Mesenteric fat pad (tissue), 1 donor: Measurements from ENCODE around the gene SLA2. TPM values are rescaled to one million over a fixed set of nuclear protein-coding genes. Genes with fewer than 3 reads are reported as not detected.
"Not testable (repeated sequence)": the region's sequence is repeated elsewhere in the genome, so short reads cannot be mapped to it uniquely, and the experiment has no call there.

Experiments
- DNase-seq: peaks from one replicate; pipeline ENCODE4 v3.0.0-alpha.2; 2020; ENCODE audit warnings: low spot score
- total RNA-seq: library from RNA; stranded (reverse); fragmentation: NEBNext Ultra II Directional; extraction: Animal tissue kit (Norgen Biotek cat#: 25700); gene quantifications from one replicate; pipeline ENCODE4 v1.2.1, GENCODE V29; 2021
- donor health status: DM: yes; HTN: yes; CAD: no.

Gene SLA2
- total RNA-seq, 1 donor from 2014 or later: 0.64 TPM

DNA sequence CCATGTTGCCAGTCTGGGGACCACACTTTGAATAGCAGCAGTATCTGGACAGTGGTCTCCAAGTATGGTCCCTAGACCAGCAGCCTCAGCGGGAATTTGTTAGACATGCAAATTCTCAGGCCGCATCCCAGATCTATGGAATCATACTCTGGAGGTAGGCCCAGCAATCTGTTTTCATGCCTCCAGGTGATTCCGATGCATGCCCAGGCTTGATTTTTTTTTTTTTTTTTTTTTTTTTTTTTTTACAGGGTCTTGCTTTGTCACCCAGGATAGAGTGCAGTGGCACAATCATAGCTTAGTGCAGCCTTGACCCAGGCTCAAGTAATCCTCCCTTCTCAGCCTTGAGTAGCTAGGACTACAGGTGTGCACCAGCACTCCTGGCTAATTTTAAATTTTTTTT is 682 bp upstream of the SLA2 start:
- DNase-seq: no peak

DNA sequence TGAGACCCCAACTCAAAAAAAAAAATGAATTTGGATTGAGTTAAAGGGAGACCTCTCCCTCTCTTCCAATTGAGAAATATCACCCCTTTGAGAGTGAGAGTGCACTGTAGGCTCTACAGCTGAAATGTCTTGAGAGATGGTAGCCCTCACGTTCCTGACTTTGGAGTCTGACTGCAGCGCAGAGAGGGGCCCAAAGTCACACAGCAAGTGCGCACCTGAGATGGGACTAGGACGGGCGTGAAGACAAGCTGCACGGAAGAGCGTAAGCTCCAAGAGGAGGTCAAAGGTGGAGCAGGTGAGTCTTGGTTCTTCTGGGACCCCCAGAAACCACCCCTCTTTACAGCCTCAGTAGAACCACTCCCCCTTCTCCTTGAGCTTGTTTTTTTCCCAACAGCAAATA is 643 bp downstream of the SLA2 start:
- DNase-seq: no peak

GRCh38 chr20:36644706-36645095 is 1.3 kb downstream of the SLA2 start:
- no peak for DNase-seq

GRCh38 chr20:36644032-36644705 is 1.8 kb downstream of the SLA2 start:
- DNase-seq: no peak

- DNase-seq: no peak
These were observed 3.9 kb downstream of the SLA2 start for GRCh38 chr20:36642136-36642535.

GRCh38 chr20:36641506-36641843 is 4.5 kb downstream of the SLA2 start:
- DNase-seq: no peak

DNA sequence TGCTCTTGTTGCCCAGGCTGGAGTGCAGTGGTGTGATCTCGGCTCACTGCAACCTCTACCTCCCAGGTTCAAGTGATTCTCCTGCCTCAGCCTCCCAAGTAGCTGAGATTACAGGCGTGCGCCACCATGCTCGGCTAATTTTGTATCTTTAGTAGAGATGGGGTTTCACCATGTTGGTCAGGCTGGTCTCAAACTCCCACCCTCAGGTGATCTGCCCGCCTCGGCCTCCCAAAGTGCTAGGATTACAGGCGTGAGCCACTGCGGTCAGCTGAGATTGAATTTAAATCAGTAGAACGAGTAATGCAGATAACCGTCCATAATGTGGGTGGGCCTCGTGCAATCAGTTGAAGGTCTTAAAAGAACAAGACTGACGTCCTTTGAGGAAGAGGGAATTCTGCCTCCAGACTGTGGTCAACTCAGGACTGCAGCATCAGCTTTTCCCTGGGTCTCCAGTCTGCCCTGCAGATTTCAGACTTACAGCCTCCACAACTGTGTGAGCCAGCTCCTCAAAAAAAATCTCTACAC is 7.1 kb downstream of the SLA2 start:
- DNase-seq: not testable (repeated sequence)

GRCh38 chr20:36634342-36634741 is 11.7 kb downstream of the SLA2 start:
- DNase-seq: no peak

GRCh38 chr20:36633285-36633772 is 12.7 kb downstream of the SLA2 start:
- no peak for DNase-seq

DNA sequence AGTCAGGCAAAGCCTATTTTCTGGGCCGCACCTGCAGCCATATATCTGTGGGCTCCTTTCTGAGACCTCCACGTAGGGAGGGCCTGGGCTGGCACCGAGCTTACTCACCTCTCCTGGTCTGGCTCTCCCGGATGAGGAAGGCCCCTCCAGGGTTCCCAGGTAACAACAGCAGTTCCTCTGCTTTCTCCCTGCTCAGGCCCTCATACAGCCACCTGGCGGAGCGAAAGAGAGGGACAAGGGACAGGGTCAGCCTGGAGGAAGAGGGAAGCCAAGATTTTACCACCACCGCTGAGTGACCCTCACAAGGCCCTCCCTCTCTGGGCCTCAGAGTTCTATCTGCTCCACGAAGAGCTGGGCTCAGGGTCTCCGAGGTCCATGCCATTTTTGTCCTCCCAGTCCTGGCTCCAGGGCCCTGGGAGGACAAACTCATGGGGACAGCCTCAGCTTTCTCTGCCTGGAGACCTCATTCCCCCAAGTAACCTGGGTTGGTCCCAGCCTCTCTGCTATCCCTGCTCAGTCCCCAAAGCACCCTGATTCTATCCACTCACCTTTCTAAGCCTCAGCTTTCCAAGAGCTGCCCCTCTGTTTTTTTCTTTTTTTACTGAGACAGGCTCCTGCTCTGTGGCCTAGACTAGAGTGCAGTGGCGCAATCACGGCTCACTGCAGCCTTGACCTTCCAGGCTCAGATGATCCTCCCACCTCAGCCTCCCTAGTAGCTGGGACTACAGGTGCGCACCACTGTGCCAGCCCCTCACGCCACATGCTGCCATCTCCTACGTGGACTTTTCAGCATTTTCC is 13.3 kb downstream of the SLA2 start:
- no peak for DNase-seq

- DNase-seq: no peak
These were observed 13.9 kb downstream of the SLA2 start for GRCh38 chr20:36632147-36632486.

DNA sequence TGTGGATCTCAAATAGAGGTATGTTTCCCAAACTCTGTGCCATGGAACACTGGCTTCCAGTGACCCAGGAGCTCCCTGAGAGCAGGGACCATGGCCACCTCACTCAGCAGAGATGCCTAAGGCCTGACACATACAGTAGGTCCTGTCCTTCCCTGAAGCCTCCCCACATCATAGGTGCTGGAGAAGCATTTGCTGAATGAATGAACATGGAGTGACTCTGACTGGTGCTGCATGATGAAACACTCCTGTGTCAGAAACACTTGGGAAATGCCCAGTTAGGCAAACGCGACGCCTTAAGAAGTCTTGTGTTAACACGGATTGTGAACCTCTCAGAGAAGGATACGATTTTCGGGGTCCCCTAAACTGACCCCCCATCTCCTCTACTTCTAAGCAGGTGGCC is 14.3 kb downstream of the SLA2 start:
- DNase-seq: no peak

DNA sequence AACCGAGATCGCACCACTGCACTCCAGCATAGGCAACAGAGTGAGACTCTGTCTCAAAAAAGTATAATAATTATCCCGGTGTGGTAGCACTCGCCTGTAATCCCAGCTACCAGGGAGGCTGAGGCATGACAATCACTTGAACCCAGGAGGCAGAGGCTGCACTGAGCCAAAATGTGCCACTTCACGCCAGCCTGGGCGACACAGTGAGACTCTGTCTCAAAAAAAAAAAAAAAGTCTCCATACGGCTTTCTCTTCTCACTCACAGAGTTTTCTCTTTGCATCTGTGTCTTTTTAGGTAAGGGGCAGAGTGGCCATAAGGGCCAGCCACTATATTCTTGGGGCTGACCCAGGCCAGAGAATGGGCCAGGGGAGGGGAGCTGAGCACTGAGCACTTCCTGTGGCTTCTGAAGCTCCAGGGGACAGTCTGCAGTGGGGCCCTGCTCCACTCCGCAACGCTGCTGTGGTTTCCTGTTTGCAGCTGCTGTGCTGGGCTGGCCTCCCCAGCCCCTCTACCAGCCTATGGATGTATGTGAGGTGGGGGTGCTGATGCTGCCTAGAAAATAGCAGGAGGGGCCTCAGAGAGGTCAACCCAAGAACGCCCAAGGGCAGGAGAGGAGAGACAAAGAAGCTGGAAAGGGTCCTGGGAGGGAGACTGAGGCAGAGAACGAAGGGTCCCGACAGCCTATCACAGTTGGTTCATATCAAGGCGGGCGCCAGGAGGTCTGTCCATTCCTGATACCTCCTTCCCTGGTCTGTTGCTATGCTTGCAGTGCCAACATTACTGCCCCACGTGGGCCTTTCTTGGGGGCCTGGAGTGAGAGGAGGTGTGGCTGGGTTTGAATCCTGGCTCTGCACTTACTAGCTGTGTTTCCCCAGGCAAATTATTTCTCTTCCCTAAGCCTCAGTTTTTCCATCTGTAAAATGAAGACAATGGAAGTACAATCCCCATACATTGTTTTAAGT is 16.0 kb downstream of the SLA2 start:
- no peak for DNase-seq

GRCh38 chr20:36628076-36628475 is 17.9 kb downstream of the SLA2 start:
- no peak for DNase-seq

GRCh38 chr20:36624944-36625324 is 21.1 kb downstream of the SLA2 start:
- no peak for DNase-seq

DNA sequence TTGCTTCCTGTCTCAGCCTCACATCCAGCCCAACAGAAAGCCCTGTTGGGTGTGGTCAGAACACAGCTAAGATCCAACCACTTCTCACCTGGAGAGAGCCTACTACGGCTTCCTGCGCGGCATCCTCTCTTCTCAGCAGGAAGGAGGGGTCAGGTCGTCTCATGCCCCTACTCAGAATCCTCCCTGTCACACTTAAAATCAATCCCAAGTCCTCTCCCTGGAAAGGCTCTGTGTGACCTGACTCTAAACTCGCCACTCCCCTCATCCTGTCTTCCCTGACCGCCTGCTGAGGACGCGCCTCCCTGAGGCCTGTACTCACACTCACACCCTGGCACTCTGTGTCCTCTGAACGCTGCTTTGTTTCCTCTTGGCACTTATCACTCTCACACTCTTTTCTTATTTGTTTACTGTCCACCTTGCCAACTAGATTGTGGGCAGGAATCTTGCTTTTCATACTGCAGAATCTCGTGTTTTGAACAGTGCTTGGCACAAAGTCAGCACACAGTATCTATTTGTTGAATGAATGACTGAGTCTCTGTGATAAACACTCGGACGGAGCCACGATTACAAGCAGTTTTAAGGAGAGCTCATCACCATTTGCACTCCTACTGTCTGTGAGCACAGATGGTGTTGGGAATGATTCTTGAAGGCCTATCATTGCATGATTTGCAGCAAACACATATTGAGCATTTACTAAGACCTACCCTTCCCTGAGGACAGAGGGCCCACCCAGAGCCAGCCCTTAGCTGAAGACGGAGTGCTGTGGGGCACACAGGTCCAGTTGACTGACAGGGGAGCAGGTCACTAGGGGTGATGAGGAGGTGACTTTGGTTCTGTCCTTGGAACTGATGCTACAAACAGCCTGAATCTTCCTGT is 21.7 kb downstream of the SLA2 start:
- DNase-seq: no peak

- no peak for DNase-seq
These were observed 22.6 kb downstream of the SLA2 start for GRCh38 chr20:36623444-36623843.

- no peak for DNase-seq
These were observed 25.1 kb downstream of the SLA2 start for GRCh38 chr20:36620917-36621316.

DNA sequence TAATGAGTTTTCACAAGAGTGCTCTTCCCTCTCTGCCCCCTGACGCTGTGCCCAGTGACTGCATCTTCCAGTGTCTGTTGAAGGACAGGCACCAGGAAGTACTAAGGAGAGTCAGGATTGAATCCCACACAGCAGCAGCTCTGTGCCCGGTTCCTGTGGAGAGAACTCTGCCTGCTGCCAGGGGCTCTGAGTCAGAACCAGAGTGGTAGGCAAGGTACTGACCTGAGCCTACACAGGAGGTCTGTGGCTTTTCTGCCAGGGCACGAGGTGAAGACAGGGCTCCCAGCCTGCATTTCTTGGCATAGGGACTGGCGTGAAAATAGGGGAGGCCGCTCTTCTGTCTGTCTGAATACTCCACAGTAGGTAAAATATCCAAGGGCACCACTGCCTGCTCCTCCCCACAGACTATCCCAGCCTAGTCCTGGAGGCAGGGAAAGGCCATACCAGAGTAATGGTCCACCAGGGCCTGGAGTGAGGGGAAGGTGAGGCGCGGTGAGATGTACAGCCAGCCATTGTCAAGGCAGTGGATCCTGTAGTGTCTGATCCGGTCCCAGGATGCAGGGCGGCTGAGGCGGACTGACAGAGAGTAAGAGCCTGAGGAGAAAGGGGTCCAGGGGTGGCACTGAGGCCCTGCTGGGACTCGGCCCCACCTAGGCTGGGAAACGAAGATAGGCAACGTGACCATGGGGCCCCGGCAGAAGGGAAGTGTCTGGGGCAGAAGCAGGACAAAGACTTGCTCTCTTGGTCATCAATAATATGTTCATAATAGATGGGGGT is 31.0 kb downstream of the SLA2 start:
- DNase-seq: no peak

- no peak for DNase-seq
These were observed 32.0 kb downstream of the SLA2 start for GRCh38 chr20:36613974-36614373.
